Stimulated activated CD4-positive, alpha-beta T cell treated with anti-CD3 and anti-CD28 coated beads, TNF-alpha, amount 100 ng/mL, for 48 hours (primary cell): ENCODE data around the gene PIGB.
"Not testable (repeated sequence)": the region's sequence is repeated elsewhere in the genome, so short reads cannot be mapped to it uniquely, and the experiment has no call there.

Experiments used
- DNase-seq, 3 donors: peaks; one replicate each; pipeline ENCODE4 v3.0.0-alpha.2; 2020; ENCODE audit warnings: low read depth in 3 of 3

Gene PIGB

DNA sequence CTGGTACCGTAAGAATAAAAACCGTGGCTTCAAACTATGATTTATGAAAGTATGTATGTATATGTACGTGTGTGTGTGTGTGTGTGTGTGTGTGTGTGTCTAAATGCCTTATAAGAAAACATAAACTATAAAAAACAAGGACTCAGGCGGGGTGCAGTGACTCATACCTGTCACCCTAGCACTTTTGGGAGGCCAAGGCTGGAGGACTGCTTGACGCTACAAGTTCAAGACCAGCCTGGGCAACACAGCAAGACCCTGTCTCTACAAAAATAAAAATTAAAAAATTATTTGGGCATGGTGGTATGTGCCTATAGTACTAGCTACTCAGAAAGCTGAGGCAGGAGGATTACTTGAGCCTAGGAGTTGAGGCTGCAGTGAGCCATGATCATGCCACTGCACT lies 60.1 kb downstream of the PIGB start:
- DNase-seq, result no peak

DNA sequence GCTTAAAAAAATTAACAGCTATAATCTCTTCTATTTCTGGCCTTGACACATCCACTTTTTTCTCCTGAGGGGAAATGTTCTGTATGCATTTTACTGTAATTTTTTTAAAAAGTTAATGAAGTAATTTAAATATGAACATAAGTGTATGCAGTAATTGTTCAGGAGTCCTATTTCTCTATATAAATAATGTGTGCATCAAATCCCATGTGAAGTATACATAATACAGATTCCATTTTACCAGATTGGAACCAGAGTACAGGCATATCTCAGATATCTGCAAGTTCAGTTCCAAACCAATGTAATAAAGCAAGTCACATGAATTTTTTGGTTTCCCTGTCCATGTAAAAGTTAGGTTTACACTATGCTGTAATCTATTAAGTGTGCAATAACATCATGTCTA lies 62.6 kb downstream of the PIGB start:
- no peak for DNase-seq

DNA sequence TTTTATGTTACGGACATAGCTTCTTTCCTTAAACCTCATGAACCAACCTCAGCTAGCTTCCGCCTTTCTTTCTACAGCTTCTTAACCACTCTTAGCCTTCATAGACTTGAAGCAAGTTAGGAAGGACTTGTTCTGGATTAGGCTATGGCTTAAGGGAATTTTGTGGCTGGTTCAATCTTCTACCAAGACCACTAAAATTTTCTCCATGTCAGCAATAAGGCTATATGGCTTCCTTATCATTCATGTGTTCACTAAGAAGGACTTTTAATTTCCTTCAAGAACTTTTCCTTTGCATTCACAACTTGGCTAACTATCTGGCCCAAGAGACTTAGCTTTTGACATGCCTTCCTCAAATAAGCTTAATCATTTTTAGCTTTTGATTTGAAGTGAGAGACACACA lies 64.7 kb downstream of the PIGB start:
- DNase-seq, result no peak

DNA sequence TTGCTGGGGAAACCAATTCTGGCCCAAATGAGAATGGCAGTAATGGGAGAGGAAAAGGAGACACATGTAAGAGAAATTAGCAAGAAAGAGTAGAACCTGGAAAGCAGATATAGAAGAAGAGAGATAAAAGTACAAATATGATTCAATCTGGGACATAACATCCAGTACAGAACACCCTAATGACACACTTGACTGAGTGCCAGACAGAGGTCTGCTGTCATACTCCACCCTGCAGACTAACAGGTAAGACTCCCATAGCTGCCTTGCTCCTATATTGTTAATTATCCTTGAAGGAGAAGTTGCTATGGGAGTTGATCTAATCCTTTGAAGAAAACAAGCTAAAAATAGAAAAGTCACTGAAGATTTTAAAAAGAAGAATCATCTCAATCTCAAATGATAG lies 68.0 kb downstream of the PIGB start:
- DNase-seq, result no peak

DNA sequence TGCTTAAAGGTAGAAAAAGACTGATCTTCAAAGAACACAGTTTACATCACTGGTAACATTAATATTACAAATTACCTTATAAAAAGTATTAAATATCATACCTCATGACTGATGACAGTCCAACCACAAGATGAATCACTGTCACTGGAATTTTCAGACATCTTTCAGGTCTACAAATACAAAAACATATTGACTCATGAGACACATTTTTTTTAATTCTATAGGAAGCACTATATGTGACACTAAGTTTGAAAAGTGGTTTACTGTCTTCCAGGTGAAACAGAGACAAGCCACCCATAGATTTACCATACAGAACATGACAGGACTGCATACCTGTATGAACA lies 70.2 kb downstream of the PIGB start:
- DNase-seq, result no peak

DNA sequence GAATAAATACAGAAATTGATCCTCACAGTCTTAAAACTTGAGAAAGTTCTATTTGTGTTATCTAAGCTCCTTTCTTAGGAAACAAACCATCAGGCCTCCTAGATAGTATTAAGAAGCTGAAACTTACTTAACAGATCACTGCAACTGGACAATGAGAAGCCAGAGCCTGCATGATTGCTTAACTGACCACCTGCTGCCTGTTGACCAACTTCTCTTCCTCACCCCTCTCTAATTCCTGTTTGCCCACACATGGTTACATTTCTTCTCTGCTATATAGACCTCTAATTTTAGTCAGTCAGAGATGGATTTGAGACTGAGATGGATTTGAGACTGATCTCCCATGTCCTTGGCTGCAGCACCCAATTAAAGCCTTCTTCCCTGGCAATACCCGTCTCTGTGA lies 75.7 kb downstream of the PIGB start:
- no peak for DNase-seq

DNA sequence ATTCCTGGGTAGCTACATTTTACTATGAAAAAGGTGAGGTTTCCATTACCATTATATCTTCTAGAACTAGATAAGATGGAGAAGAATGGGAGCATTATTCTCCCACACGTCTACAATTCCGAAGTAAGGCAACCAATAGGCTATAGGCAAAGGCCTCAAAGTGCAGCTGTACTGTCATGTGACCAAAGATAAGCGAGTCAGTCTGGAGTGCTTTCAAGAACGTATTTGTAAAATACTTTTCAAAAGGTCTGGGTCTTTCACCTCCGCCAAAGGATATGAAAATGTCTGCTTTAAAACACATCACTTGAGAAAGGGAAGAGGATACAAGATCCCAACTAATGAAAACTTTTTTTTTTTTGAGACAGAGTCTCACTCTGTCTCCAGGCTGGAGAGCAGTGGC lies 79.2 kb downstream of the PIGB start:
- DNase-seq, result no peak

DNA sequence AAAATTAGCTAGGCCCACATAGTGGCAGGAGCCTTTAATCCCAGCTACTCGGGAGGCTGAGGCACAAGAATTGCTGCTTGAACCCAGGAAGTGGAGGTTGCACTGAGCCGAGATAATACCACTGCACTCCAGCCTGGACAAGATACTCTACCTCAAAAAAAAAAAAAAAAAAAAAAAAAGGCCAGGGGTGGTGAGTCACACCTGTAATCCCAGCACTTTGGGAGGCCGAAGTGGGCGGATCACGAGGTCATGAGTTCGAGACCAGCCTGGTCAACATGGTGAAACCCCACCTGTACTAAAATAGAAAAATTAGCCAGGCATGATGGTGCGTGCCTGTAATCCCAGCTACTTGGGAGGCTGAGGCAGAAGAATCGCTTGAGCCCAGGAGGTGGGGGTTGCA lies 81.0 kb downstream of the PIGB start:
- DNase-seq, result not testable (repeated sequence)

DNA sequence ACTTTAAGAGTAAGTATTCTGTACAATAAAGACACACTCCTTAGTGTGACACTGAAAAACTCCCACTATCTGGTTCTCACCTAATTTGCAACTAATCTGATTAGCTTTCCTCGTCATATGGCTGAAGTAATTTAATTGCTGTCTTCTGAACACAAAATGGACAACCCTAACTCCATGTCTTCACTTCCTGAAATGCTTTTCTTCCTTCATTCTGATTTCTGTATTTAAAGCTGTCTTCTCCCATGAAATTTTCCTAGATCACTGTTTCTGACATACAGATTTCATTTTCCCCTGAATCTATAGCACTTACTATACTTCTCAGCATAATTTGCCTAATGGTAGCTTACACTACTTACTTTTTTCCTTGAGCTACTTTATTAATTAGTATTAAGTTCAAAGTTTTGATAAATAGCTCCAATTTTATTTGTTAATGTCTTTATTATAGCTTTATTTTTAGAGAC lies 82.8 kb downstream of the PIGB start:
- no peak for DNase-seq

DNA sequence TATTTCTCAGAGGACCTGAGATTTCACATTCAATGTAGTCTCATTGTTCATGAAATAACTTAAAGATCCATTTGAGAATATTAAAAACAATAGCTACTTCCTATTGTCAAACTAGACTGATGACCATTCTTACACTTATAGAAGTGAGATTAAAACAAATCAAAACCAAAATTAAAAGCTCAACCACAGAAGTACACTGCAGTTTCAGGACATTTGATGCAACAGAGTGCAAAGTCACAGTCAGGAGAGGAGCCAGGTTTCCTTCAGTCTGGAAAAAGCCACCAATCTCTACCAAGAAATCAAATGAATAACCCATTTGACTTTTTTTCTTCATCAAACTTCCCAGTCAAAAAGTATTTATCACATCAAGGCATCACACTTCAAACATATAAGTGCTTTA lies 83.7 kb downstream of the PIGB start:
- no peak for DNase-seq

DNA sequence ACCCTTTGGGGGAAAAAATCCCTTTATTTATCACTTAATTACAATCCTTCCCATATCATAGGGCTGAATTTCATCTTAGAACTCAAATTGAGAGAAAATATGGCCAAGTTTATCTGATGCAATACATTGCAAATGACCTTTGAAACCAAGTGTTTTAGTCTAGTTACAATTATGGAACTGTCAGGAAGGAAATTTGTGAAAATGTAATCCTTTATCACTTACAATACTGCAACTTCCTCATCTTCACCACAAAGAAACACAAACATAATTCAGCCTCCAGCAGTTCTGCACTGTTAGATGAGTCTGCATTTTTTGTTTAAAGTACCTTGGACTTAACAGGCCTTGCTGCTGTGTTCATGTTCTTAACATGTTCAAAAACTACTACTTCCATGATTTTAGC lies 84.5 kb downstream of the PIGB start:
- no peak for DNase-seq
